IPS-18c (cell line): ENCODE results near the gene LAD1.

Source experiments
- H3K4me3 ChIP-seq: 2 replicates; pipeline ENCODE4 v1.7.0; 2013; ENCODE audit warnings: low read depth, mild to moderate bottlenecking, low read length, moderate library complexity; ENCODE audit not compliant: insufficient read depth
- H3K9me3 ChIP-seq: one replicate; pipeline ENCODE4 v1.6.1; 2013; ENCODE audit warnings: mild to moderate bottlenecking, low read length, moderate library complexity; ENCODE audit not compliant: control insufficient read depth, insufficient read depth

LAD1 gene

DNA sequence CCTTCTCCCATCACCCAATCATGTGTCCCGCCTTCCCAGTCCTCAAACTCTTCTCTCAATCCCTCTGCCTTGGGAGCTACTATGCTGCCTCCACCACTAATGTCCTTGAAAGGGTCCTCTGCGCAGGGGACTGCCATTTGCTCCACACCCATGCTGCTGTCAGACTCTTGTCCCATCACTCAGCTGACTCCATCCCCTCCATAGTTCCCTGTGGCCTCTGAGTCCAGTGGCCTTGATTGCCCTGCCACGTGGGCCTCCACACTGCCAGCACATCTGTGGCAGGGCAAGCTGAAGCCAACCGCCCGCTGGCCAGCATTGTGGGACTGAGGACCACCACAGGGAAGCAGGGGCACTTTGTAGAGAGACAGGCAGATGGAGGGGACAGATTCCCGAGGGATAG is 20.3 kb downstream of the LAD1 start:
- Histone ChIP-seq H3K9me3 (no peaks in the 10 kb centered on the region), H3K4me3 (no peak overlapping the region)

DNA sequence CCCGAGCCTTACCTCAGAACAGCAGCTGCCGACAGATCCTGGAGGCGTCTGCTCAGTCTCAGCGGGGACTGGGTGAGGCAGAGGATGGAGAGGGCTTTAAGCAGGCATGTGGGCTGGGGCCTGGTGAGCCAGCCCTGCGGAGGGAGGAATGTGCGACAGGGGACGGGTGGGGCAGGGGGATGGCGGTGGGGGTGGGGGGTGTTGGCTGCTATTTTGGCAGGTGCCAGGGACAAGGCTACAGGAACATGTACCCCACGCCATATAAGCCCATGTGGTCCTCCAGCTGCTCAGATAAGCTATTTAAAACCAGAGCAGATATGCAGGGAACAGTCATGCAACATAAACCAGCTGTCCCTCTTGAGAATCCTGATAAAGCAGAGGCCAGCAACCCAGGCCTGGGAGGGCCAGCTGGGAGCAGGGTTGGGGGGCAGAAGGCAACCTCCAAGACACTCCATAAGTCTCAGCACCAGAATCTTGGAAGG is 21.5 kb downstream of the LAD1 start, which contains the start of gene TNNT2:
TNNT2 (minus strand) TSS at position 70 of the 482 bp plus-strand sequence. CDS start 4,426 bp downstream, outside the sequence.
- Histone ChIP-seq H3K9me3 (no peaks in the 10 kb centered on the region), H3K4me3 (no peak within 1 kb of the TSS)

DNA sequence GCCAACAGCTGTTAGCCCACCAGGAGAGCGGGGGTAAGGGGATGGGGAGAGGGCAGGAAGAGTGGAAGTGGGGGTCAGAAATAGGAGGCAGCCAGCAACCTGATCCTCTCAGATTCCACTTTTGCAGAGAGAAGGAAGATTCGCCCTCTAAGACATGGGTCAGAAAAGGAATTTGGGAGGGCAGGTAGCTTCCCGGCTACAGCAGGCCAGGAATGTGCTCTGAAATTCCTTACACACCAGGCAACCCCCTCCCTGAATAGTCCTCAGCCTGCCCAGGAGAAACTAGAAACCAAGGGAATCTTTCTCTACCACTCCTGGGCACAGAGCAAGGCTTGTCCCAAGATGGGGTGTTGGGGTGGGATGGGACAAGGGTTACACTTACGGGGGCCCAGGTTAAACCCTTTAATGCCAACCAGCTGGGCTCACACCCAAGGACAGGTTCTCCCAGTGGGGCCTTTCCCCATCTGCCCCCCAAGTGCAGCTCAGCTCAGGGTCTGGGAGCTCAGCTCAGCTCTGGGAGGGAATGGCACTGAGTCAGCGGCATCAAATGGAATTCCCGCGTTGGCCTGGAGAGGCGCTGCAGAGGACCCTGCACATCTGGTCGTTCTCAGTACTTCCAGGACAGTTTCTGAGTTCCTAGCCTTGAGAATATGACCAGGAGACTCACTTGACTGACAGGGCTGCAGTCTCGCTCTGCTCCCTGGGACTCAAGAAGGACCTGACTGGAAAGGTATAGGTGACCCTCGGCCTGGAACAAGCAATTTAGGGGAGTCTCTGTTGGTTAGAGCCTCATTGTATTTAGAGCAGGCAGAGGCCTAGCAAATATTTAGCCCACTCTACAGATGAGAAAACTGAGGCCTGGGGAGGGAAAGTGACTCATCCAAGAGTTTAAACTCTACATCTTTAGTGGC is 22.4 kb downstream of the LAD1 start:
- H3K4me3 ChIP-seq = no peak overlapping the region

DNA sequence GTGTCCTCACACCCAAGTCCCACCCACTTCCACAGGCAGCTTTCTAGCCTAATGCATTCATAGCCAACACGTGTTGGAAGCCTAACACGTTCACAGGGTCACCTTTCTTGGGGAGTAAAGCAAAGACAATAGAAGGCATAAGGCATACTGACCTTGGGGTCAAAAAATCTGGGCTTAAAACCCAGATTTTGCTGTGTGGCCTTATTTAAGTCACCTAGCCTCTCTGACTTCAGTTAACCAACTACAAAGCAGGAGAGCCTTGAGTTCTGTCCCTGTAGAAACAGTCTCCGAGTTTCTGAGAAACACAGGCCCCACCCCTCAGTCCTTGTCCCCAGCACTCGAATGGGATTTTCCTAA is 23.0 kb downstream of the LAD1 start:
- H3K9me3 ChIP-seq = no peaks in the 10 kb centered on the region
- no peak overlapping the region for H3K4me3 ChIP-seq

More for the DNA sequence above, 22.4 kb downstream of the LAD1 start:
- no peaks in the 10 kb centered on the region for H3K9me3 ChIP-seq

DNA sequence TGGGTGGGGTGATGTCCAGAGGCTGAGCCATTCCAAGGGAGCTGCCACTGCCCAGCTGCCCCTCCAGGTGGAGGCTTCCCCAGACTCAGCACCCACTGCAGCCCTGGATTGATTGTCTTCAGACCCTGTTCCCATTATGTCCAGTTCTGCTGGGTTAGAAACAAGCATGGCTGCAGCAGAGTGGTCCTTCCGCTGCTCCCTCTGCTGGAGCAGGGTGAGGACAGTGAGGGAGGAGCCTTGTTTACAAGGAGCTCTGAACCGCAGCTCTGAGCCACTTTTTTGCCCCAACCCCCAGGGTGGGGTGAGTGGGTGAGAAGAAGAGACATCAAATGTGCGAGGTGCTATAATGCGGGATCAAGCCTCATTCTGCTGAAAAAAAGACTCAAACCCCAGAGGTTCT is 24.0 kb downstream of the LAD1 start:
- no peak overlapping the region for H3K4me3 ChIP-seq
- H3K9me3 ChIP-seq = no peaks in the 10 kb centered on the region

DNA sequence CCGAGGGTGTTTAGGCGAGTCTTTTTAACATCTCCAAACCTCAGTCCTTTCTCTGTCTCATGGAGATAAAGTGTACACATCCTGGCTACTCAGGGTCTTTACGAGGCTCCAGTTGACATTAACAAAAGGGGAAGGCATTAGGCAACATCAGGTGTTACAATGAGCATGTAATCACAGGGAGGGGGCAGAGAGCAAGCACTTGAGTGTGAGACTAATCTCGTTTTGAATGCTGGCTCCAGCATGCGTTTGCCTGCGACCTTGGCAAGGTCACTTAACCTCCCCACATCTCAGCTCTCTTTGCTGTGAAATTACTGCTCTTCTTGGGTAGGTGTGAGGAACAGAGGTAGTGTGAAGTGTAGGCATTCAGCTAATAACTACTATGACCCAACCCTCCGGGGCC is 24.8 kb downstream of the LAD1 start:
- no peaks in the 10 kb centered on the region for H3K9me3 ChIP-seq
- H3K4me3 ChIP-seq = no peak overlapping the region

DNA sequence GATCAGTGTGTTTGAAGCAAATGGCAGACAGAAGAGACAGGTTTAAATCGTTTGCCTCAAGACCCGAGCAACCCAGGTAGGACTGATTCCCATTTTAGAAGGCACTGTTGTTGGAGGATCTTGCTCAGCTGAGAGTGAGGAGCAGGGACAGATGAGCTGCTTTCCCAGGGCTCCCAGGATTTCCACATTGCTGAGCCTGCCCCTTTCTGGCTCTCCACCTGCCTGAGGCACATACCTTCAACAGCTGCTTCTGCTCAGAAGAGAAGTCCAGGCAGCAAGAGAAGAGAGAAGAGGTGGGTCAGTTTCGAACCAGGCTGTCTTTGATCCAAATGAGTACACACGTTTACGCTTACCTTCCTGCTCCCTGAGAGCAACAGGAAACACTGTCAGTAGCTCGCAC is 27.3 kb downstream of the LAD1 start:
- Histone ChIP-seq H3K4me3 (no peak overlapping the region), H3K9me3 (no peaks in the 10 kb centered on the region)

DNA sequence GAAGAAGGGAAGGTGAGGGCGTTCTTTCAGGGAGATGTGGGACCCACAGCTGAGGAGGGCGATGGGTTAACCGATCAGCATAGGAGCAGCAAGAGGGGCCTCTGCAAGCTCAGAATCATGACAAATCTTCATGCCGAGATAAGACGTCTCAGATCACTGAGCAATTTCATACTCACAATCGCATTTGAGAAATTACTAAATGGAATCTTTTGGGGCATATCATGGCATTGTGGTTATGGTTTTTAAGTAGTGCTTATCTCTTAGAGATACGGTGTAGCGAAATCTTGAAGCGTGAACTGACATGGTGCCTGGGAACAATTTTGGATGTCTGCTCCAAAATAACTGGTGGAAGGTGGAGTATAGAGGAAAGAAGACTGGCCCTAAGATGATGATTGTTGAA is 27.8 kb downstream of the LAD1 start:
- no peak overlapping the region for H3K4me3 ChIP-seq
- no peaks in the 10 kb centered on the region for H3K9me3 ChIP-seq

DNA sequence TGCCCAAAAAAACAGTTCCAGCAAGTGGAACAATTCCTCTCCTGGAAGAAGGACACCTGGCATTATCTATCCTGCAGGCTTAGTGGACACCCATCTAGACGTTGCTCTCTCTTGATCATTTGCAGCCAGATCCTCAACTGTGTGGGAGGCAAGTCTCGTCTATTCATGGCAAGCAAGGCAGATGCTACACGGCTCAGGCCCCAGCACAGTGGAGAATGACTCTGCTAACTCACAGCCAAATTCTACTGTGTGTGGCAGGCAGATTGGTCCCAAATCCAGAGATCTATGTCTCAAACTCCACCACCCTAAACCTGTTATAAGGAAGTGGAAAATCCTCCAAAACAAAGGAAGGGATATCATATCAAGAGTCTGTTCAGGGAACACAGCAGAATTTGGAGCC is 28.6 kb downstream of the LAD1 start:
- Histone ChIP-seq H3K9me3 (no peaks in the 10 kb centered on the region), H3K4me3 (no peak overlapping the region)

DNA sequence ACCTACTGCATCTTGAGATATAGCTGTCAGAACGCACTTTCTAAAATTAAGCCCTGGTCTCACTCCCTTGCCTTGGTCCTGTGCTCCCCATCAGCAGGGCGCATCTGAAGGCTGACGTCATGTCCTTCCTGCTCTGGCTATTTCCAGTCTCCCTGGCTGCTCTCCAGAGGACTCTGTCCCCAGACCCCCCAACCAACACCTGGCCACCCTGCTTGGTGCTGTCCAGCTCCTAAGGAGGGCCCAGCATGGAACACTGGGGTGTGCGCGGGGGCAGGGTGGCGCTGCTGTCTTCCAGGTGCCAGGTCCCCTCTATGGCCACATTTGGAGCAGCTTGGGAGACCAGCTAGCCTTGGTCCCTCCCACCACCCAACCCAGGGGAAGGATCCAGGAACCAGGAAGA is 29.9 kb downstream of the LAD1 start:
- Histone ChIP-seq H3K4me3 (no peak overlapping the region), H3K9me3 (no peaks in the 10 kb centered on the region)

DNA sequence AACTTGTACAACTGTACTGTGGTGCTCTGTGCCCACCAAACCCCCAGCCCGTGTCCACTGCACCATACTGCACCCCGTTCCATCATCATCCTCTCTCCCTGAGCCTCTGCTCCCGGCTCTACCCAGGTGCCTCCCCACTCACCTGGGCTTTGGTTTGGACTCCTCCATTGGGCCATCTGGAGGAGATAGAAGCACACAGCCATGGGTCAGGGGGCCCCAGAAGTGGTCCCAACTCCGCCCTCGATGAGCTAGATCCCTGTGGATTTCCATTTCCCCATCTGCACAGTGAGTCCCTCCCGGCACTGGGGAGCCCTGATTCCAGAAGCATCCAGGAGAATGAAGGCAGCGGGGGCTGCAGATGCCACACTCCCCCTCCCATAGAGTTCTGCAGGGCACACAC is 32.4 kb downstream of the LAD1 start:
- H3K9me3 ChIP-seq = no peaks in the 10 kb centered on the region
- H3K4me3 ChIP-seq = no peak overlapping the region

DNA sequence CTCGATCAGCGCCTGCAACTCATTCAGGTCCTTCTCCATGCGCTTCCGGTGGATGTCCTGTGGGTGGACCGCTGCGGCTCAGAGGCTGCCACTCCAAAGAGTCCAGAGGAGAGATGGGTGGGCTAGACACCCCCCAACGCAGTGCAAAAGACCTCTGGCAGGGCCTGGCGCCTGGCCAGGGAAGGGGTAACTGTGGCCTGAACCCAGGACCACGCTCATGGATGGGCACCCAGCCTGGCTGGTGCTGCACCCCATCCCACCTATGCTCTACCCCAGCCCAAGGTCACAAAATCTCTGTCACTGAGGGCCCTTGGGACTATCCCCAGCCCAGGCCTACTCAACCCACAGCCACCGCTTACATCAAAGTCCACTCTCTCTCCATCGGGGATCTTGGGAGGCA is 33.9 kb downstream of the LAD1 start:
- Histone ChIP-seq H3K9me3 (no peaks in the 10 kb centered on the region), H3K4me3 (no peak overlapping the region)

DNA sequence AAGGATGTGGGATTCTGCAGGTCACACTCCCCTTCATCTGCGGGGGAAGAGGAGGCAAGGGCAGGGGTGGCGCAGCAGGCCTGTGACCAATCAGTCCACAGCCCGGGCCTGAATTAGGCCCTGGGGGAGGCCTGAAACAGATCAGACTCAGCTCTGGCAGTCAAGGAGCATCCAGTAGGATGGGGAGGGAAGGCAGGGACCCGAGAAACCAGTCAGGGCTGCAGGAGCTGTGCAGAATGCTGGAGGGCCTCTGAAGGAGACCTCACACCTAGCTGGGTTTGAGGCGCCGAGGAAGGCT is 34.4 kb downstream of the LAD1 start:
- Histone ChIP-seq H3K4me3 (no peak overlapping the region), H3K9me3 (no peaks in the 10 kb centered on the region)

DNA sequence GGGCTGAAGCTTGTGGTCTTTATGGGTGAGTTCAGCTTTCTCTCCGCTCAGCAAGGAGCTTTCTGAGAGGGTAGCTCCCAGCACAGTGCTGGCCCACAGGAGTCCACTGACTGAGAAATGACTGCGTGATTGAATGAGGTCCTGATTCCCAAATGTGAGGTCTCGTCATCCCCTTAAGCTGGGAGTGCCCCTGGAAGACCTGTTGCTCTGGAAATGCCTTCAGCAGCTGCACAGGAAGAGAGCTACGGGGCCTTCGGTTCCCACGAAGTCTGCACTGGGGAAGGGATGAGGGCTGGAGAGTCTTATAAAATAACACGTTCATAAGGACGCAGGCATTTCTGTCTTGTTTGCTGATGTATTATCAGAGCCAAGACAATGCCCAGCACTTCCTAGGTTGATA is 35.7 kb downstream of the LAD1 start:
- Histone ChIP-seq H3K9me3 (no peaks in the 10 kb centered on the region), H3K4me3 (no peak overlapping the region)

DNA sequence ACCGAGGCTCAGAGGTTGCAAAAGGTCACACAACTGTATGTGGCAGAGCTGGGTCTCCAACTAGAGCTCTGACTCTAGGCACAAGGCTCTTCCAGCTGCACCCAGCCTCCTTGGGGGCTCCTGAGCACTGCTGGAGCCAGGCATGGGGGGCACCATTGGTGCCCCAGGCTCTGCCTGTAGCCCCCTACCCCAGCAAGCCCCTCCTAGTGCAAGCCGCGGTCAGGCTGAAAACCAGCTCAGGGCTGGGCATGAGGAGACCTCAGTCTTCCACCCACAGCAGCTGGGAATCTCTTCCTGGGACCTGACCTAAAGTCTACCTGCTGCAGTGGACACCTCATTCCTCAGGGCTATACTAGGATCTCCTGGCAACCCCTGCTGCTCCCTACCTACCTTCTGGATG is 36.2 kb downstream of the LAD1 start:
- no peak overlapping the region for H3K4me3 ChIP-seq

DNA sequence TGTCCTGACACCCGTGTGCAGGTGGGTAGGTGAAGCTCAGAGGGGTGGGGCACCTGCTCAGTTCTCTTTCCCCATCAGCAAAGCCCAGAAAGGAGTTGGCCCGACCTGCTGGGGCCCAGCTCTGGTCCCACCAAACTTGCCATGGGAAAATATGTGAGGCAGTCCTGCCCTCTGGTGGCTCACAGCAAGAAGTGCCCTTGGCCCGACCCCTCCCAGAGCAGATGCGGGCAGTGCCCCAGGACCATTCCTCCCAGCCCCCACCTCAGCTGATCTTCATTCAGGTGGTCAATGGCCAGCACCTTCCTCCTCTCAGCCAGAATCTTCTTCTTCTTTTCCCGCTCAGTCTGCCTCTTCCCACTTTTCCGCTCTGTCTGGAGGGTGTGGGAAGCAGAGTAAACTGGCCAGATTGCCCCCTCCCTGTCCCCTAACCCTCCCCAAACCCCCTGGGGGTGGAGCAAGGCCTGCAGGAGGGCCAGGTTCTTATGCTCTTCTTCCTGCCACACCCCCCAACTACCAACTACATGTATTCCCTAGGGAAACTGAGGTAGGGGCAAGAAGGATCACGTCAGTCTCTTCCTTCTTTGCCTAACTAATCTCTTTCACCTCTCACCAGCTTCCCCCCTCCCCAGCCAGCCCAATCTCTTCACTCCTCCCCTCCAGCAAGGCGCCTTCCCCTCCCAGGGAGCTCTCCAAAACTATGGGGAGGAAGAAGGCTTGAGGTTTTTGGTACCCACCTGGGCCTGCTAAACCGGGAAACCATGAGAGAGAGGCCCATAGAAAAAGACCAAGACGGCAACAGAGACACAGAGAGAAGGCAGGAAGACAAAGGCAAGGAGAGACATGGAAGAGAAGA is 37.2 kb downstream of the LAD1 start:
- no peaks in the 10 kb centered on the region for H3K9me3 ChIP-seq
- H3K4me3 ChIP-seq = no peak overlapping the region

More for the DNA sequence above, 36.2 kb downstream of the LAD1 start:
- H3K9me3 ChIP-seq = no peaks in the 10 kb centered on the region

DNA sequence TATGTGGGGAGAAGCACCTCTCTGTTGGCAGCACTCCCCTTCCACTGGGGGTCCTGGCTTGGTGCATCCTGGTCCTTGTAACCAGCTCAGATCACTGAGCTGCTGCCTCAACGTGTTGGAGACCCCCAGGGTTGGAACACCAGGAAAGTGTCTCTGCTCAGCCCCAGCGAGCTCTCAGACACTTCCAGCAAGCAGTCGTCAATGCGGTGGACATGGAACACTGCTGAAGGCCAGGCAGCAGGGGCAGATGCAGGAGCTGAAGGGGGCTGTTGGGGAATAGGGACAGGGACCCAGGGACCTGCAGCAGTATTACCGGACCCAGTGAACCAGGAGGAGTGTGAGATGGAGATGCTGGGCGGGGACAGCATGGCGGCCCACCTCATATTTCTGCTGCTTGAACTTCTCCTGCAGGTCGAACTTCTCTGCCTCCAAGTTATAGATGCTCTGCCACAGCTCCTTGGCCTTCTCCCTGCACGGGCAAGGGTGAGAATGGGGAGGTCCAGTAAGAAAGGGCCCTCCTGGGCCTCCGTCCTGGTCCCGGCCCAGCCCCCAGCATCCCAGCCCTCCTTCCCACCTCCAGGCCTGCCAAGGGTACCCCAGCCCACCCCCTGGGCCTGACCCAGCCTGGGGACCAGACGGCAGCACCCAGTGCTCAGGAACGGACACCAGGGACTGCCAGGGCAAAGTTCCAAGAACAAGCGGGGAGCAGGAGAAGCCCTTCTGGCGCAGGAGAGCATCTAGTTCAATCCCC is 38.0 kb downstream of the LAD1 start:
- Histone ChIP-seq H3K4me3 (no peak overlapping the region), H3K9me3 (no peaks in the 10 kb centered on the region)
